OCI-M2 (cell line): ENCODE measurements around the gene FERMT2.

Experiments
- DNase-seq: peaks from one replicate; lab custom pipeline; 2025; ENCODE audit not compliant: unreplicated experiment; lab: John Stamatoyannopoulos, UW

Gene FERMT2

GRCh38 chr14:52901357-52901980 lies 49.4 kb downstream of the FERMT2 start:
- no peak for DNase-seq

GRCh38 chr14:52900731-52901130 lies 50.1 kb downstream of the FERMT2 start:
- DNase-seq = no peak

GRCh38 chr14:52898496-52898895 lies 52.4 kb downstream of the FERMT2 start:
- DNase-seq = no peak

- no peak for DNase-seq
Measured at GRCh38 chr14:52895000-52895399, 55.9 kb downstream of the FERMT2 start.

- DNase-seq = no peak
Measured at GRCh38 chr14:52891800-52892199, 59.0 kb downstream of the FERMT2 start.

GRCh38 chr14:52888839-52889838 lies 61.7 kb downstream of the FERMT2 start:
- DNase-seq = no peak

GRCh38 chr14:52888159-52888558 lies 62.7 kb downstream of the FERMT2 start:
- no peak for DNase-seq

GRCh38 chr14:52885230-52885629 lies 65.6 kb downstream of the FERMT2 start:
- no peak for DNase-seq

GRCh38 chr14:52883658-52884057 lies 67.2 kb downstream of the FERMT2 start:
- no peak for DNase-seq

- no peak for DNase-seq
Measured at GRCh38 chr14:52882824-52883223, 68.0 kb downstream of the FERMT2 start.

GRCh38 chr14:52879958-52880357 lies 70.9 kb downstream of the FERMT2 start:
- no peak for DNase-seq

GRCh38 chr14:52878946-52879345 lies 71.9 kb downstream of the FERMT2 start:
- DNase-seq = no peak

GRCh38 chr14:52878469-52878868 lies 72.4 kb downstream of the FERMT2 start:
- DNase-seq = no peak

- DNase-seq = no peak
Measured at GRCh38 chr14:52877628-52878027, 73.2 kb downstream of the FERMT2 start.

GRCh38 chr14:52876806-52877205 lies 74.0 kb downstream of the FERMT2 start:
- no peak for DNase-seq

GRCh38 chr14:52876311-52876710 lies 74.5 kb downstream of the FERMT2 start:
- DNase-seq = no peak

- DNase-seq = no peak
Measured at GRCh38 chr14:52875707-52876106, 75.1 kb downstream of the FERMT2 start.

GRCh38 chr14:52874389-52874788 lies 76.5 kb downstream of the FERMT2 start:
- DNase-seq = no peak

- no peak for DNase-seq
Measured at GRCh38 chr14:52873694-52874093, 77.2 kb downstream of the FERMT2 start.

GRCh38 chr14:52873065-52873464 lies 77.8 kb downstream of the FERMT2 start:
- DNase-seq = no peak

- DNase-seq = no peak
Measured at GRCh38 chr14:52871606-52872005, 79.2 kb downstream of the FERMT2 start.

- DNase-seq = no peak
Measured at GRCh38 chr14:52868911-52869618, 81.8 kb downstream of the FERMT2 start.
